ENCODE measurements around the gene WDR91. TPM values are rescaled to one million over a fixed set of nuclear protein-coding genes. Genes with fewer than 3 reads are reported as not detected.

Gene WDR91
- total RNA-seq, 1 experiment from 2014 or later: 7.3 TPM

DNA sequence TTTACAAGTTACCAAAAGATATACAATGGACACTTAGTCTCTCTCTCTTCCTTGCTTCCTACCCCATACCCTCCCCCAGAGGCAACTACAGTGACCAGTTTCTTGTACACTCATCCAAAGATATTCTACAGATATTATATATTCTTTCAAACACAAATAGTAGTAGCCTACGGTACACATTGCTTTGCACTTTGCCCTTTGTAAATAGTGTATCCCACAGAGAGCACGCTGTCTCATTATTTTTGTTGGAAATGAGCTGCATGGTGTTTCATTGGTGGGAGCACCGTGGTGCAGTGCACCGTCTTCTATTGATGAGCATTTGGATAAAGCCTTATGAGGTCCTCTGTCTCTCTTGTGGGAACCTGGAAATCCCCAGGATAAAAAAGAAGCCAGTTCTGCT lies 46.5 kb upstream of the WDR91 start:
- H3K4me3 Mint-ChIP-seq (ENCODE audit: unreplicated experiment): no peak overlapping the region
- H3K27me3 Mint-ChIP-seq (ENCODE audit: insufficient read depth, unreplicated experiment): no peaks in the 10 kb centered on the region
- no peak overlapping the region for H3K27ac Mint-ChIP-seq (ENCODE audit: low read depth, unreplicated experiment)
- H3K4me1 Mint-ChIP-seq (ENCODE audit: insufficient read depth, unreplicated experiment): no peaks in the 10 kb centered on the region
- H3K36me3 Mint-ChIP-seq (ENCODE audit: insufficient read depth, unreplicated experiment): peaks cover 4% of the 10 kb centered on the region
- DNase-seq (ENCODE audit: unreplicated experiment): no peak
- TF ChIP-seq CTCF (IDR thresholded peaks at IDR 0.05; ENCODE audit: unreplicated experiment): no peak
- H3K9me3 Mint-ChIP-seq (ENCODE audit: unreplicated experiment): no peaks in the 10 kb centered on the region
- intact Hi-C loops (cut with micrococcal nuclease): no loop called here
- CTCF ChIA-PET: interaction anchor here (0.6 to 2.4 kb wide), 4 partner anchors 11 to 23 kb away, joined by 3 to 16 read pairs (median 4); no protein-coding TSS in a partner anchor
- no TSS peak for BruUV-seq (replicated peaks)
- POLR2A ChIA-PET: no interaction called here

GRCh38 chr7:135253851-135254771 lies 42.8 kb upstream of the WDR91 start:
- no peaks in the 10 kb centered on the region for H3K4me1 Mint-ChIP-seq (ENCODE audit: insufficient read depth, unreplicated experiment)
- no peak overlapping the region for H3K4me3 Mint-ChIP-seq (ENCODE audit: unreplicated experiment)
- TF ChIP-seq CTCF (IDR thresholded peaks at IDR 0.05; ENCODE audit: unreplicated experiment): no peak
- no peaks in the 10 kb centered on the region for H3K9me3 Mint-ChIP-seq (ENCODE audit: unreplicated experiment)
- DNase-seq (ENCODE audit: unreplicated experiment): peak; percentile 76
- intact Hi-C loops (cut with micrococcal nuclease): no loop called here
- H3K27ac Mint-ChIP-seq (ENCODE audit: low read depth, unreplicated experiment): peak overlapping the region; percentile 72
- H3K36me3 Mint-ChIP-seq (ENCODE audit: insufficient read depth, unreplicated experiment): peaks cover 4% of the 10 kb centered on the region
- ChIA-PET CTCF (interaction anchor here (0.6 to 4.0 kb wide), 9 partner anchors 10 to 293 kb away, joined by 3 to 21 read pairs (median 4); no protein-coding TSS in a partner anchor), POLR2A (interaction anchor here (0.7 to 1.5 kb wide), 7 partner anchors 9 to 408 kb away, joined by 3 to 5 read pairs (median 4); partner anchors contain the start of genes STMP1 and WDR91)
- no TSS peak for BruUV-seq (replicated peaks)
- no peaks in the 10 kb centered on the region for H3K27me3 Mint-ChIP-seq (ENCODE audit: insufficient read depth, unreplicated experiment)

GRCh38 chr7:135251496-135252391 lies 40.4 kb upstream of the WDR91 start:
- Mint-ChIP-seq H3K27me3 (ENCODE audit: insufficient read depth, unreplicated experiment) (no peaks in the 10 kb centered on the region), H3K4me1 (ENCODE audit: insufficient read depth, unreplicated experiment) (no peaks in the 10 kb centered on the region), H3K27ac (ENCODE audit: low read depth, unreplicated experiment) (no peak overlapping the region), H3K9me3 (ENCODE audit: unreplicated experiment) (no peaks in the 10 kb centered on the region), H3K4me3 (ENCODE audit: unreplicated experiment) (no peak overlapping the region), H3K36me3 (ENCODE audit: insufficient read depth, unreplicated experiment) (peaks cover 8% of the 10 kb centered on the region)
- no TSS peak for BruUV-seq (replicated peaks)
- POLR2A ChIA-PET: no interaction called here
- intact Hi-C loops (cut with micrococcal nuclease): no loop called here
- DNase-seq (ENCODE audit: unreplicated experiment): no peak
- CTCF ChIA-PET: interaction anchor here (4.0 kb wide), 1 partner anchor 22 kb away, joined by 21 read pairs; no protein-coding TSS in a partner anchor
- TF ChIP-seq CTCF (IDR thresholded peaks at IDR 0.05; ENCODE audit: unreplicated experiment): no peak

- peaks cover 17% of the 10 kb centered on the region for H3K27me3 Mint-ChIP-seq (ENCODE audit: insufficient read depth, unreplicated experiment)
- DNase-seq (ENCODE audit: unreplicated experiment): no peak
- CTCF ChIA-PET: interaction anchor here (0.8 kb wide), 1 partner anchor 13 kb away, joined by 3 read pairs; no protein-coding TSS in a partner anchor
- intact Hi-C loops (cut with micrococcal nuclease): no loop called here
- no peak overlapping the region for H3K27ac Mint-ChIP-seq (ENCODE audit: low read depth, unreplicated experiment)
- TF ChIP-seq CTCF (IDR thresholded peaks at IDR 0.05; ENCODE audit: unreplicated experiment): no peak
- no peaks in the 10 kb centered on the region for H3K9me3 Mint-ChIP-seq (ENCODE audit: unreplicated experiment)
- no TSS peak for BruUV-seq (replicated peaks)
- POLR2A ChIA-PET: no interaction called here
- H3K4me1 Mint-ChIP-seq (ENCODE audit: insufficient read depth, unreplicated experiment): no peaks in the 10 kb centered on the region
- H3K36me3 Mint-ChIP-seq (ENCODE audit: insufficient read depth, unreplicated experiment): peaks cover 6% of the 10 kb centered on the region
- H3K4me3 Mint-ChIP-seq (ENCODE audit: unreplicated experiment): no peak overlapping the region
These were observed 37.2 kb upstream of the WDR91 start for GRCh38 chr7:135248546-135248945.

All from MCF 10A (cell line).